A673 (cell line): ENCODE measurements around the gene TBC1D5. TPM values are rescaled to one million over a fixed set of nuclear protein-coding genes. Genes with fewer than 3 reads are reported as not detected.

ENCODE experiments used
- BruUV-seq: library from RNA; stranded (reverse); fragments of 400-500 nt; replicated peaks from 2 replicates; lab custom pipeline; 2021; lab: Mats Ljungman, UMichigan
- CTCF ChIA-PET: fragments of 300-600 bp; sonication (Branson Sonifier 250); formaldehyde crosslinking; loops from one replicate; lab custom pipeline; 2022; ENCODE audit warnings: antibody characterized with exemption; lab: Charles Lee
- POLR2A ChIA-PET: fragments of 300-600 bp; sonication (Branson Sonifier 250); formaldehyde crosslinking; loops from one replicate; lab custom pipeline; 2022; ENCODE audit warnings: antibody characterized with exemption; ENCODE audit not compliant: low non-redundant PET; lab: Charles Lee
- DNase-seq: peaks from one replicate; pipeline ENCODE4 v3.0.0-alpha.2; 2015; ENCODE audit warnings: low spot score
- H3K27ac ChIP-seq: fragments of 200-600 bp; sonication (generic); 2 replicates; pipeline ENCODE4 v1.5.1; 2016; ENCODE audit warnings: mixed run types, low read depth, mild to moderate bottlenecking, mixed read lengths, antibody characterized with exemption, low read length; ENCODE audit not compliant: poor library complexity, severe bottlenecking
- H3K27me3 ChIP-seq: fragments of 200-600 bp; sonication (generic); replicated peaks from 2 replicates; pipeline ENCODE4 v1.6.1; 2017; ENCODE audit warnings: mixed run types, low read depth, mild to moderate bottlenecking, mixed read lengths, antibody characterized with exemption, low read length; ENCODE audit not compliant: insufficient read depth, poor library complexity
- H3K36me3 ChIP-seq: fragments of 200-600 bp; sonication (generic); 2 replicates; pipeline ENCODE4 v1.6.1; 2016; ENCODE audit warnings: mixed run types, mild to moderate bottlenecking, mixed read lengths, antibody characterized with exemption, low read length; ENCODE audit not compliant: insufficient read depth, poor library complexity, severe bottlenecking
- H3K4me1 ChIP-seq: fragments of 200-600 bp; sonication (generic); 2 replicates; pipeline ENCODE4 v1.6.1; 2017; ENCODE audit warnings: mixed run types, mild to moderate bottlenecking, mixed read lengths, antibody characterized with exemption, low read length; ENCODE audit not compliant: insufficient read depth, poor library complexity, severe bottlenecking
- H3K4me3 ChIP-seq: fragments of 200-600 bp; sonication (generic); 2 replicates; pipeline ENCODE4 v1.5.1; 2016; ENCODE audit warnings: low read depth, mixed run types, mild to moderate bottlenecking, mixed read lengths, low read length; ENCODE audit not compliant: poor library complexity, severe bottlenecking
- H3K9me3 ChIP-seq: fragments of 200-600 bp; sonication (generic); 2 replicates; pipeline ENCODE4 v1.6.1; 2016; ENCODE audit warnings: mixed run types, low read depth, mild to moderate bottlenecking, mixed read lengths, antibody characterized with exemption, low read length; ENCODE audit not compliant: poor library complexity, severe bottlenecking
- CTCF ChIP-seq: fragments of 300-800, 200-600 bp; sonication (generic); conservative IDR thresholded peaks from 2 replicates; pipeline ENCODE4 v1.5.1; 2017; ENCODE audit warnings: low read depth, mild to moderate bottlenecking, antibody characterized with exemption, low read length, moderate library complexity, mixed read lengths
- EZH2 ChIP-seq: fragments of 200-600 bp; sonication (generic); IDR thresholded peaks from 2 replicates; pipeline ENCODE4 v1.6.1; 2017; ENCODE audit warnings: borderline replicate concordance, low read depth, mild to moderate bottlenecking, mixed read lengths, antibody characterized with exemption, low read length; ENCODE audit not compliant: poor library complexity, severe bottlenecking
- intact Hi-C: fragments of 100-400 bp; cut with micrococcal nuclease; formaldehyde crosslinking; loops from one replicate; pipeline ENCODE4 v1.10.0; 2022; ENCODE audit not compliant: unreplicated experiment
- total RNA-seq: library from RNA; stranded (reverse); gene quantifications from 2 replicates; pipeline ENCODE4 v1.2.3, GENCODE V29; 2021

The TBC1D5 gene
- total RNA-seq, 1 experiment from 2014 or later, result 40.7 TPM

DNA sequence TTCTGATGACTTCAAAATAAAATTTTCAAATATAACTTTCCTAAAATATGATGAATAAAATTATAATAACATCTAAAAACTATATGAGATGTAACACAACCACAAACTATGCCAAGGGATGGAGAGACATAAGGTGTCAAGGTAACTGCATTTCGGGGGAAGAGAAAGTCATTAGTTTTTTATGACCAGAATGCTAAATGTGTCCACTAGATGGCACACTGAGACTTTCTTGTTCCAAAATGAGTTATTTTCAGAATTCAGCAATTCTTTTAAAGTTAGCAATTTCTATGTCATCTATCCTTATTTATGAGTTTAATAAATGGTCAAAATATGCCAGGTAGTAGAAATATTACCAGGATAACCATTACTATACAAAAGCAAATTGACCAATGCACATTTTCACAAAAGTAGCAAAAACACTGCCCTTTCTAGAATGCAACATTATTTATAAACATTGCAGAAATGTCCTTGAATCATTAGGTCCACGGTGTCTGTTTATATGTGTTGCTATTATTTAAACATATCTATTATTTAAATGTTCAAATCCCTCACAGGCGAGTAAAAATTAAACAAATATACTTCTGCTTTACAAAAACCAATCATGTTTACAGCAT is 483.5 kb downstream of the TBC1D5 start:
- ChIA-PET POLR2A (no interaction called here), CTCF (interaction anchor here (0.6 kb wide), 1 partner anchor 626 kb away, joined by 3 read pairs; no protein-coding TSS in a partner anchor)
- H3K36me3 ChIP-seq, result no peaks in the 10 kb centered on the region
- H3K9me3 ChIP-seq, result no peaks in the 10 kb centered on the region
- H3K4me3 ChIP-seq, result no peak overlapping the region
- no peaks in the 10 kb centered on the region for H3K4me1 ChIP-seq
- H3K27ac ChIP-seq, result no peak overlapping the region
- peak; percentile 47 for DNase-seq
- no peaks in the 10 kb centered on the region for H3K27me3 ChIP-seq
- intact Hi-C loops, result loop anchor here (1.0 to 5.0 kb wide), 2 partner anchors 154 to 583 kb away; no protein-coding TSS in a partner anchor
- BruUV-seq, result no TSS peak
- TF ChIP-seq EZH2 (no peak), CTCF (peak; percentile 75)

DNA sequence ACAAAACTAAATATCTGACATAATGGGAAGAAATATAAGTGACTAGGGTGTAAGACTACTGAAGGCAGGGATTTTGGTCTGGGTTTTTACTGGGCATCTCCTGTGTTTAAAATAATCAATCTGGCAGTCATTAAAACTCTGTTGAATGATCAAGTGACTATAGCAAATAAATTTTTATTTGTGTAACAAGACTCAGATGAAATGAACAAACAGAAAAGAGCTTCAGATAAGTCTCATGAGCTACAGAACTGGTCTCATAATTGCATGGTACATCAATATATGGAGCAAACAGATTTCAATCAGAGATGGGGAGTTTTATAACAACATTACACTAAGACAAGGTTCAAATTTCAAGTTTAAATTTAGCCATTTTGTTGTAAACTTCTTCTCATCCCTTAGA is 485.2 kb downstream of the TBC1D5 start:
- intact Hi-C loops, result loop anchor here (5.0 kb wide), 1 partner anchor 585 kb away; no protein-coding TSS in a partner anchor
- DNase-seq, result no peak
- no TSS peak for BruUV-seq
- Histone ChIP-seq H3K27ac (no peak overlapping the region), H3K9me3 (no peaks in the 10 kb centered on the region), H3K36me3 (no peaks in the 10 kb centered on the region), H3K27me3 (no peaks in the 10 kb centered on the region), H3K4me3 (no peak overlapping the region), H3K4me1 (no peaks in the 10 kb centered on the region)
- CTCF ChIA-PET, result interaction anchor here (0.6 kb wide), 1 partner anchor 584 kb away, joined by 3 read pairs; no protein-coding TSS in a partner anchor
- POLR2A ChIA-PET, result no interaction called here
- TF ChIP-seq EZH2 (no peak), CTCF (no peak)

DNA sequence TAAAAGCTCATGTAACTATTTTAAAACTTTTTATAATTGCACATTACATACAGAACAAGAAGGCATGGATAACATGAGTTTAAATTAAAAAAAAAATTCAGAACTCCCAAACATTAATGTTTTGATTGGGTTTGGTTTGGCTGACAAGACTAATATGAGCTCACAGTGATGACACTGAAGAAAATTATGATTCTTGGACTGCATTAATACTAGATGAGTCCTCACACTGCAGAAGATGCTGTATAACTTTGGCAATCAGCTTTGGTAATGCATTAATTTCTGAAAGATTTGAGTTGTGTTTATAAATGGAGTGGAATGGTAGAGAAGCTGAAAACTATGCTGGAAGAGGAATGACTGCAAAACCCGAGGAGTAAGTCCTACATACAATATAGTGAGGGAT is 498.8 kb downstream of the TBC1D5 start:
- CTCF ChIA-PET, result no interaction called here

More for the DNA sequence above, 498.8 kb downstream of the TBC1D5 start:
- POLR2A ChIA-PET, result no interaction called here
- TF ChIP-seq CTCF (no peak), EZH2 (no peak)
- H3K9me3 ChIP-seq, result no peaks in the 10 kb centered on the region
- no TSS peak for BruUV-seq
- H3K4me1 ChIP-seq, result no peaks in the 10 kb centered on the region
- intact Hi-C loops, result no loop called here
- H3K36me3 ChIP-seq, result no peaks in the 10 kb centered on the region
- H3K27me3 ChIP-seq, result no peaks in the 10 kb centered on the region
- H3K4me3 ChIP-seq, result no peak overlapping the region
- no peak for DNase-seq
- no peak overlapping the region for H3K27ac ChIP-seq
